A549 (cell line): ENCODE measurements around the gene SDC3.

ENCODE experiments used
- CEBPB ChIP-seq, 2 experiments: fragments of >200 bp in 1 of 2; sonication (Bioruptor Twin) in 1 of 2; formaldehyde crosslinking in 1 of 2; IDR thresholded peaks; 2 replicates each; pipeline ENCODE4 v1.6.1; 2012 to 2016
- CHD2 ChIP-seq: fragments of 150-350 bp; IDR thresholded peaks from 2 replicates; pipeline ENCODE4 v1.6.1; 2014; ENCODE audit warnings: low read length; ENCODE audit not compliant: partially characterized antibody
- CTCF ChIP-seq: fragments of >200 bp; sonication (Bioruptor Twin); formaldehyde crosslinking; IDR thresholded peaks from 3 replicates; pipeline ENCODE4 v1.5.1; 2016
- ELK1 ChIP-seq: fragments of 150-350 bp; IDR thresholded peaks from 2 replicates; pipeline ENCODE4 v1.6.1; 2014; ENCODE audit warnings: low read depth, mild to moderate bottlenecking, low read length
- MYC ChIP-seq: IDR thresholded peaks from 2 replicates; pipeline ENCODE4 v1.6.1; 2012; ENCODE audit warnings: mild to moderate bottlenecking, inconsistent platforms, low read length, improper control_type of control experiment, borderline replicate concordance
- POLR2A ChIP-seq: IDR thresholded peaks from 2 replicates; pipeline ENCODE4 v1.6.1; 2012; ENCODE audit warnings: mild to moderate bottlenecking, low read length
- RAD21 ChIP-seq, 2 experiments: fragments of >200 bp in 1 of 2; sonication (Bioruptor Twin) in 1 of 2; formaldehyde crosslinking in 1 of 2; IDR thresholded peaks in 1 of 2; conservative IDR thresholded peaks in 1 of 2; 2 replicates in 1 of 2; 3 replicates in 1 of 2; pipeline ENCODE4 v1.6.1; 2012 to 2018; ENCODE audit warnings: inconsistent platforms in 1 of 2
- REST ChIP-seq: fragments of 200-600 bp; sonication (generic); IDR thresholded peaks from 2 replicates; pipeline ENCODE4 v1.6.1; 2016; ENCODE audit warnings: antibody characterized with exemption, mild to moderate bottlenecking, moderate library complexity
- RFX5 ChIP-seq: fragments of 450-650 bp; IDR thresholded peaks from 2 replicates; pipeline ENCODE4 v1.7.1; 2014; ENCODE audit warnings: antibody characterized with exemption, mild to moderate bottlenecking, moderate library complexity
- SMC3 ChIP-seq: fragments of >200 bp; sonication (Bioruptor Twin); formaldehyde crosslinking; IDR thresholded peaks from 3 replicates; pipeline ENCODE4 v1.6.1; 2018; ENCODE audit warnings: inconsistent platforms

- TF ChIP-seq CTCF, result no peak
- TF ChIP-seq MYC, result no peak
- no peak for TF ChIP-seq ELK1
- TF ChIP-seq CHD2, result no peak
- TF ChIP-seq RFX5, result no peak
- no peak for TF ChIP-seq RAD21 (conservative IDR thresholded peaks at IDR 0.05 in 1 of 2, IDR thresholded peaks at IDR 0.05 in 1 of 2)
- no peak for TF ChIP-seq SMC3
- no peak for TF ChIP-seq POLR2A
- TF ChIP-seq REST, result no peak
- TF ChIP-seq CEBPB (IDR thresholded peaks at IDR 0.05), result no peak
These were observed 15.9 kb downstream of the SDC3 start for GRCh38 chr1:30892671-30893073.
